Liver (tissue), 3 donors: Measurements from ENCODE around the gene CTAGE15.
"Not testable (repeated sequence)": the region's sequence is repeated elsewhere in the genome, so short reads cannot be mapped to it uniquely, and the experiment has no call there.

ENCODE experiments used
- JUND ChIP-seq, 2 donors: IDR thresholded peaks; 2 replicates each; pipeline ENCODE4 v1.6.1; 2016; ENCODE audit warnings: antibody characterized with exemption in 2 of 2
- MAX ChIP-seq: IDR thresholded peaks from 2 replicates; pipeline ENCODE4 v1.6.1; 2016; ENCODE audit warnings: antibody characterized with exemption
- RAD21 ChIP-seq, 2 donors: IDR thresholded peaks; 2 replicates each; pipeline ENCODE4 v1.6.1; 2016; ENCODE audit warnings: antibody characterized with exemption in 2 of 2, mild to moderate bottlenecking in 2 of 2
- RXRA ChIP-seq, 2 donors: IDR thresholded peaks; 2 replicates each; pipeline ENCODE4 v1.6.1; 2017 to 2018; ENCODE audit warnings: antibody characterized with exemption in 2 of 2, mild to moderate bottlenecking in 1 of 2
- SP1 ChIP-seq: IDR thresholded peaks from 2 replicates; pipeline ENCODE4 v1.6.1; 2018; ENCODE audit warnings: antibody characterized with exemption, mild to moderate bottlenecking
- YY1 ChIP-seq: IDR thresholded peaks from 2 replicates; pipeline ENCODE4 v1.6.1; 2016; ENCODE audit warnings: antibody characterized with exemption, mild to moderate bottlenecking
- TF ChIP-seq, protein P1 (sequence below): fragments of 150-350 bp; IDR thresholded peaks from 2 replicates; pipeline ENCODE4 v1.5.1; 2017; ENCODE audit warnings: improper control_type of control experiment, low read depth, low read length; ENCODE audit not compliant: missing input control
- TF ChIP-seq, protein P2 (sequence below): IDR thresholded peaks from 2 replicates; pipeline ENCODE4 v1.6.1; 2016; ENCODE audit warnings: antibody characterized with exemption
- TF ChIP-seq, protein P3 (sequence below): IDR thresholded peaks from 2 replicates; pipeline ENCODE4 v1.6.1; 2016; ENCODE audit warnings: antibody characterized with exemption
- donor health status: healthy.
- donor health status: healthy.

DNA sequence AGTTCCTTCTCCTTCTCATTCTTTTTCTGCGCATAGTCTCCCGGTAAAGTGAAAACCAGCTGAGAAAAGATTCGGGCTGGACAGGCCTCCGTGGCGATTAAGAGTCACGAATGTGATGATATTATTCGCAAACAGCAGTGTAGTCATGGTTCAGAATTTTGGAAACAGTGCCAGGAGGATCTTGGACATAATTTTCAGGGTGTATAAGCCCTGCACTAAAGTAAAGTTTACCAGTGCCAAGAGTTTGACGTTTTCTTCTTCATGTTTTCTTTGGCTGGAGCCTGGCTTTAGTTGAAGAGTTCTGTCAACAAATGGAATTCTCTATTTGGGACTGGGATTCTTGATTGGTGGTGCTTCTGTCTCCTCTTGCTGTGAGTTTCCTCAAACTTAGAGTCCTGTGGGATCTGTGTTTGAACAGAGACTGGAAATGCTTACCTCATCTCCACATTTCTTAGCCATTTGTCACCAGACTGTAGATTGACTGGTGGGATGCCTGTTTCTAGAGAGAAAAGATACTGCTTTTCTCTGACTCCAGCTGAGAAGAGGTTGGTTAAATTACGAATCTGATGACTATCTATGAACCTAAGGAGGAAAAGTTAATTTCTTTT, 49.2 kb upstream of the CTAGE15 start:
- TF ChIP-seq MAX; YY1; RAD21 (IDR thresholded peaks at IDR 0.05); RXRA (IDR thresholded peaks at IDR 0.05); JUND (IDR thresholded peaks at IDR 0.05); SP1: not testable (repeated sequence)
- TF ChIP-seq, protein P1, sequence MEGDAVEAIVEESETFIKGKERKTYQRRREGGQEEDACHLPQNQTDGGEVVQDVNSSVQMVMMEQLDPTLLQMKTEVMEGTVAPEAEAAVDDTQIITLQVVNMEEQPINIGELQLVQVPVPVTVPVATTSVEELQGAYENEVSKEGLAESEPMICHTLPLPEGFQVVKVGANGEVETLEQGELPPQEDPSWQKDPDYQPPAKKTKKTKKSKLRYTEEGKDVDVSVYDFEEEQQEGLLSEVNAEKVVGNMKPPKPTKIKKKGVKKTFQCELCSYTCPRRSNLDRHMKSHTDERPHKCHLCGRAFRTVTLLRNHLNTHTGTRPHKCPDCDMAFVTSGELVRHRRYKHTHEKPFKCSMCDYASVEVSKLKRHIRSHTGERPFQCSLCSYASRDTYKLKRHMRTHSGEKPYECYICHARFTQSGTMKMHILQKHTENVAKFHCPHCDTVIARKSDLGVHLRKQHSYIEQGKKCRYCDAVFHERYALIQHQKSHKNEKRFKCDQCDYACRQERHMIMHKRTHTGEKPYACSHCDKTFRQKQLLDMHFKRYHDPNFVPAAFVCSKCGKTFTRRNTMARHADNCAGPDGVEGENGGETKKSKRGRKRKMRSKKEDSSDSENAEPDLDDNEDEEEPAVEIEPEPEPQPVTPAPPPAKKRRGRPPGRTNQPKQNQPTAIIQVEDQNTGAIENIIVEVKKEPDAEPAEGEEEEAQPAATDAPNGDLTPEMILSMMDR, result not testable (repeated sequence)
- TF ChIP-seq, protein P2, sequence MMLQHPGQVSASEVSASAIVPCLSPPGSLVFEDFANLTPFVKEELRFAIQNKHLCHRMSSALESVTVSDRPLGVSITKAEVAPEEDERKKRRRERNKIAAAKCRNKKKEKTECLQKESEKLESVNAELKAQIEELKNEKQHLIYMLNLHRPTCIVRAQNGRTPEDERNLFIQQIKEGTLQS, result not testable (repeated sequence)
- TF ChIP-seq, protein P3, sequence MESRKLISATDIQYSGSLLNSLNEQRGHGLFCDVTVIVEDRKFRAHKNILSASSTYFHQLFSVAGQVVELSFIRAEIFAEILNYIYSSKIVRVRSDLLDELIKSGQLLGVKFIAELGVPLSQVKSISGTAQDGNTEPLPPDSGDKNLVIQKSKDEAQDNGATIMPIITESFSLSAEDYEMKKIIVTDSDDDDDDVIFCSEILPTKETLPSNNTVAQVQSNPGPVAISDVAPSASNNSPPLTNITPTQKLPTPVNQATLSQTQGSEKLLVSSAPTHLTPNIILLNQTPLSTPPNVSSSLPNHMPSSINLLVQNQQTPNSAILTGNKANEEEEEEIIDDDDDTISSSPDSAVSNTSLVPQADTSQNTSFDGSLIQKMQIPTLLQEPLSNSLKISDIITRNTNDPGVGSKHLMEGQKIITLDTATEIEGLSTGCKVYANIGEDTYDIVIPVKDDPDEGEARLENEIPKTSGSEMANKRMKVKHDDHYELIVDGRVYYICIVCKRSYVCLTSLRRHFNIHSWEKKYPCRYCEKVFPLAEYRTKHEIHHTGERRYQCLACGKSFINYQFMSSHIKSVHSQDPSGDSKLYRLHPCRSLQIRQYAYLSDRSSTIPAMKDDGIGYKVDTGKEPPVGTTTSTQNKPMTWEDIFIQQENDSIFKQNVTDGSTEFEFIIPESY, result not testable (repeated sequence)
